Non-pigmented ciliary epithelial cell (primary cell): ENCODE results near the gene ZNF30.
"Not testable (repeated sequence)": the region's sequence is repeated elsewhere in the genome, so short reads cannot be mapped to it uniquely, and the experiment has no call there.

Experiments used
- DNase-seq: peaks from one replicate; pipeline ENCODE4 v3.0.0-alpha.2; 2010; ENCODE audit warnings: low read depth

Gene ZNF30

GRCh38 chr19:34960103-34960805, 33.6 kb downstream of the ZNF30 start:
- DNase-seq: peak; percentile 76

- no peak for DNase-seq
Measured at GRCh38 chr19:34960940-34961679, 34.4 kb downstream of the ZNF30 start.

DNA sequence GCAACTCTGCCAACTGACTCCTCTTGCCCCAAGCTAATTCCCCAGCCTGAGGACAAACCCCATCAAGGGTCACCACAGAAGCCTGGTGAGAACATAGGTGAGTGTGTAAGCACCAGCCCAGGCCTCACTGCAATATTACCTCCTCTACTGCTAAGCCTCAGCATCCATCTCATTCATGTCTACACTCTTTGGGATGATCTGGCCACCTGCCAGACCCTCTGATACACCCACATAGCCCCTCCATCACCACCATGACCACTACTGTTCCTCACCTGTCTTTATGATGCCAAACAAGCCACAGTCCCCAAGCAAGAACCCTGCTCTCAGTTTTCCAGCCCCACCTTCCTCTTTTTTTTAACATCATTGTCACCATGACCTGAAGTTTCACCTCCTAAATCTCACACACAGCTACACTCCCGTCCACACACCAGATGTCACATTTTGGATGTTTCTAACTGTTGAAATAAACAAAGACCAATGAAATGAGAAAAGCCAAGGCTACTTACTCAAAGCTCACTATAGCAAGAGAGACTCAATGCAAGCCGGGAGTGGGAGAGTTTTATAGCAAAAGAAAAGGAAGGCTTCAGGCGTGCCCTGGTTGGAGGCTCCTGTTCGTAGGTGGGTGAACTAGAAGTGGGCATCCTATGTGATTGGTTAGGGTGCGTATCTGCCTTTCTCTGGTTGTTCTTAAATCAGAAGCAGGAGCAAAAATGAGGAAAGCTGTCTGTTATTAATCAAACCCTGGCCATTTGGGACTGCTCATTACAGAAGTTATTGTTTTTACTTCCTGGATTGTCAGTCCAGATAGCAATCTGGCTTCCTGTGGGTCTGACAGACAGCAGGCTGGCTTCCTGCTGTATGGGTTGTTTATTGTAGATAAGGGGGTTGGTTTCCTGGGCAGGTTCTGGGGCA, 35.3 kb downstream of the ZNF30 start:
- DNase-seq: no peak

- no peak for DNase-seq
Measured at GRCh38 chr19:34962687-34963572, 36.2 kb downstream of the ZNF30 start.

GRCh38 chr19:34963573-34964406, 37.1 kb downstream of the ZNF30 start, which contains the start of gene ZNF792:
Gene ZNF792 (minus strand): TSS chr19:34964229. CDS start chr19:34963662, 567 bp downstream.
- no peak for DNase-seq

GRCh38 chr19:34964598-34964997, 37.9 kb downstream of the ZNF30 start:
- DNase-seq: no peak

- not testable (repeated sequence) for DNase-seq
Measured at GRCh38 chr19:34965505-34965904, 38.8 kb downstream of the ZNF30 start.

DNA sequence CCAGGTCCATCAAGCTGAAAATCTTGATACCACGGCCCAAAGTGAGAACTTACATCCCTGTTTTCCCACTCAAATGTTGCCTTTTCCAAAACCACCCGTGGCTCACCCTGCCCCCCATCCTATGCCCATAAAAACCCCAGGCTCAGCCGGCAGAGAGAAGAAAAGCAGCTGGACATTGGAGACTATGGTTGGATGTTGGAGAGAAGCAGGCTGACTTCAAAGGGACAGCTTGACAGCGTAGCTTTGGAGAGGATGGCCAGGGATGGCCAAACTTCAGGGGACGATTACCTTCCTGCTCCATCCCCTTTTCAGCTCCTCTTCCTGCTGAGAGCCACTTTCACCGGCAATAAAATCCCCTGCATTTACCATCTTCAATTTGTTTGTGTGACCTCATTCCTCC, 40.8 kb downstream of the ZNF30 start:
- DNase-seq: no peak

DNA sequence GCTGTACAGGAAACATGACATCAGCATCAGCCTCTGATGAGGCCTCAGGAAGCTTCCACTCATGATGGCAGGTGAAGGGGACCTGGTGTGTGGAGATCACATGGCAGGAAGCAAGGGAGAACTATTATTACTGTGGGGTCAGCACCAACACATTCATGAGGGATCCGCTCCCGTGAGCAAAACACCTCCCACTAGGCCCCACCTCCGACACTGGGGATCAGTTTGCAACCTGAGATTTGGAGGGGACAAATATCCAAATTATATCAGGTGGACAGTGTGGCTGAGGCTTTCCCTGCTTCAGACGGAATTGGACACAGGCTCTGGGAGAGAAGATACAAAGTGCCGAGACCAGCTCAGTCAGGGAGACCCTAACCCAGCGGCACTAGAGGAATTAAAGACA, 43.0 kb downstream of the ZNF30 start:
- no peak for DNase-seq

GRCh38 chr19:34970185-34970780, 43.6 kb downstream of the ZNF30 start:
- not testable (repeated sequence) for DNase-seq

DNA sequence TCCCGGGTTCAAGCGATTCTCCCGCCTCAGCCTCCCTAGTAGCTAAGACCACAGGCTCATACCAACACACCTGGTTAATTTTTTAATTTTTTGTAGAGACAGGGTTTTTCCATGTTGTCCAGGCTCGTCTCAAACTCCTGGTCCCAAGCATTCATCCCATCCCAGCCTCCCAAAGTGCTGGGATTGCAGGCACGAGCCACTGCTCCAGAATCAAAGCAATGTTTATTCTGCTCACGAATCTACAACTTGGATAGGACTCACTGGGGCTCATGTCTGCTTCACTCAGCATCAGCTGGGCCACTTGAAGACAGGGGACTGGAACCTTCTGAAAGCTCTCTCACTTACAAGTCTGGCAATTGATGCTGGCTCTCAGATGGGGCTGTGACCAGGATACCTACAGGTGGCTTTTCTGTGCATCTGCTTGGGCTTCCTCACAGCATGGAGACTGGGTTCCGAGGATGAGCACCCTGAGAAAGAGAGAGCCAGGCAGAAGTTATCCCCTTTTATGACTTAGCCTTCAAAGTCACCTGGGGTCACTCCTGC, 45.5 kb downstream of the ZNF30 start:
- DNase-seq: no peak

GRCh38 chr19:34974646-34975045, 47.9 kb downstream of the ZNF30 start:
- DNase-seq: no peak

GRCh38 chr19:34975056-34975455, 48.4 kb downstream of the ZNF30 start:
- no peak for DNase-seq

- no peak for DNase-seq
Measured at GRCh38 chr19:34976611-34977010, 49.9 kb downstream of the ZNF30 start.

- no peak for DNase-seq
Measured at GRCh38 chr19:34979819-34980640, 53.3 kb downstream of the ZNF30 start.

DNA sequence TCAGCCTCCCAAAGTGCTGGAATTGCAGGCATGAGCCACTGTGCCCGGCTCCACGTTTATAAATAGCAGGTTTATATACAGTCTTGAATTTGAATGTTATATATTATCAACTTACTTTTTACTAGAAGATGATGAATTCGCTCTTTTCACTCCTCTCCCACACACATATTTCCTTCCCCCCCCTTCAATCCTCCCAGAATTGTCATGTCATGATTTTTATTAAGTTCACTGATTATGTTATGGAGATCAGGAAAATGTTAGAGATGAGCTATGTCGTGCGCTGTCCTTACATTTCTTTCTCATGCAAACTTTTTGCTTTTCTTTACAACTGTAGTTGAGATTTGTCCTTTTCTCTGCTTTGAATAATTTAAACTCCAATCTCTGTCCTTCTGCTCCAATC, 55.6 kb downstream of the ZNF30 start:
- no peak for DNase-seq

DNA sequence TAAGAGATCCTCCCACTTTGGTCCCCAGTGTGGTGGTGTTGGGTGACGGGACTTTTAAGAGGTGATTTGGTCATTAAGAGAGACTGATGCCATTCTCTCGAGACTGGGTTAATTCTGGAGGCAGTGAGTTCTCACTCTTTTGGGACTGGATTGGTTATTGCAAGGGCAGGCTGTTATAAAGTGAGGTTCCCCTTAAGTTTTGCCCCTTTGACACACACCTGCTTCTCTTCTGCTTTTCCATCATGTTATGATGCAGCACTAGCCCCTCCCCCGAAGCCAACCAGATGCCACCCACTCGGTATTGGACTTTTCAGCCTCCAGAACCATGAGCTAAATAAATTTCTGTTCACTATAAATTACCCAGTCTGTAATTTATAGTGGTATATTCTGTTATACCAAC, 57.1 kb downstream of the ZNF30 start:
- DNase-seq: no peak

- DNase-seq: no peak
Measured at GRCh38 chr19:34984287-34984686, 57.6 kb downstream of the ZNF30 start.
